ENCODE results near the gene SAMD7.

Gene SAMD7

DNA sequence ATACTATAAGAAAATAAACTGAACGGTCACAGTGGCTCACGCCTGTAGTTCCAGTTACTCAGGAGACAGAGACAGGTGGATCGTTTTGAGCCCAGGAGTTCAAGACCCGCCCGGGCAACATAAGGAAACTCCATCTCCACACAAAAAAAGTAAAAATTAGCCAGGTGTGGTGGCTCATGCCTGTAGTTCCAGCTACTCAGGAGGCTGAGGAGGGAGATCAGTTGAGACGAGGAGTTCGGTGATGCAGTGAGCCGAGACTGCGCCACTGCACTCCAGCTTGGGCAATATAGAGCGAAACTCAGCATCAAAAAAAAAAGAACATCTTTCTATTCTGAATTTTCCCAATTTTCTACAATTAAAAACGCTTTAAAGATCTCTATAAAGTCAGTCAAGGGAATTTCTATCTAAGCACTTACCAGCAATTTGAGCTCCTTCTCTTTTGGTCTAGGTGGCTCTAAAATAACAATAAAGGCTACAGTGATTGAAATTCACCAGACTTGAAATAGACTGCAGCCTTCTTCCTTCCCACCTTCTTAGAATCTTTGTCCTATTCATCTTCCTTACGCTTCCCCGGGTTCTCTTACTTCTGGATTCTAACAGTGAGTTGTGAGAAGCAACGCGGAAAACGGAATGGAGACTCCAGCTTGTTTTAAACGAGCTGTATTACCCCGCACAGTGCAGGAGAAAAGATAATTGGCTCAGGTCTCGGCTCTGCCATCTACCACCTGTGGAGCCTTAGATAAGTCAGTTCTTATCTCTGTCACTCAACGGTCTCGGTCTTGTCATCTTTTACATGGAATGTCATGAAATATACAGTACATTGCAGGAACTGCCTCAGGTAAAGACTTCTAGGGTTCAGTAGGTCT lies 54.4 kb downstream of the SAMD7 start:
- Histone ChIP-seq H3K27me3 (ENCODE audit: control insufficient read depth, insufficient read depth, low read length, poor library complexity, severe bottlenecking) (no peaks in the 10 kb centered on the region), H3K9me3 (ENCODE audit: control insufficient read depth, low read length) (no peaks in the 10 kb centered on the region), H3K4me3 (ENCODE audit: insufficient read depth, low read depth, low read length) (peak overlapping the region; percentile 64), H3K27ac (ENCODE audit: insufficient read depth, low read depth, low read length, poor library complexity, severe bottlenecking) (peak overlapping the region; percentile 79), H3K4me1 (ENCODE audit: control insufficient read depth, insufficient read depth, low read length) (peaks cover 12% of the 10 kb centered on the region), H3K36me3 (ENCODE audit: control insufficient read depth, insufficient read depth, low read length) (no peaks in the 10 kb centered on the region)
- 59 to 61% methylated on average over 21 of the region's 21 CpGs for WGBS, 2 experiments

DNA sequence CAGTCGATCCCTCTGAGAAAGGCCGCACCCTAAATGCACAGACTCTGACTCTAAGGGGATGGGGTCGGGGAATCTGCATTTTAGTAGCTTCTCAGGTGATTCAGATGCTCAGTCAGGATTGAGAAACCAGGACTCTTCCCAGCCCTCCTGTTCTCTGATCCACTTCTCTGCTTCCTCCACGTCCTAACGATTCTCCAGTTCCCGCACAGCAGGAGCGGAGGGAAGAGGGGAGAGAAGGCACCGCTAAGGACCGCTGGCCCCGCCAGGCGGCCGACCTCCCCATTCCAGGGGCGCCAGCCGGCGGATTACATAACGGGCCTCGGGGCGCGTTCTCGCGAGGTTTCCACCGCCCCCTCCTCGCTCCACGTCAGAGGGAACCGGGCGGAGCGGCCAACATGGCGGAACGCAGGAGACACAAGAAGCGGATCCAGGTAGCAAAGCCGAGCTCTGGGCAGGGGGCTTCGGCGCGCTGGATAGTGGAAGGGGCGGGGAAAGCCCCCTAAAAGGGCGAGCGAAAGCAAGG lies 55.1 kb downstream of the SAMD7 start, which contains the start of gene SEC62:
Gene SEC62 (plus strand): TSS at position 380 of the 523 bp plus-strand sequence. CDS start 16 bp downstream, at position 396.
- Histone ChIP-seq H3K27ac (ENCODE audit: insufficient read depth, low read depth, low read length, poor library complexity, severe bottlenecking) (peak within 1 kb of the TSS; percentile 79), H3K9me3 (ENCODE audit: control insufficient read depth, low read length) (no peaks in the 10 kb centered on the region), H3K27me3 (ENCODE audit: control insufficient read depth, insufficient read depth, low read length, poor library complexity, severe bottlenecking) (no peaks in the 10 kb centered on the region), H3K4me3 (ENCODE audit: insufficient read depth, low read depth, low read length) (peak within 1 kb of the TSS; percentile 64), H3K36me3 (ENCODE audit: control insufficient read depth, insufficient read depth, low read length) (no peaks in the 10 kb centered on the region), H3K4me1 (ENCODE audit: control insufficient read depth, insufficient read depth, low read length) (peaks cover 12% of the 10 kb centered on the region)
- 1 to 2% methylated on average over 37 of the region's 37 CpGs for WGBS, 2 experiments

DNA sequence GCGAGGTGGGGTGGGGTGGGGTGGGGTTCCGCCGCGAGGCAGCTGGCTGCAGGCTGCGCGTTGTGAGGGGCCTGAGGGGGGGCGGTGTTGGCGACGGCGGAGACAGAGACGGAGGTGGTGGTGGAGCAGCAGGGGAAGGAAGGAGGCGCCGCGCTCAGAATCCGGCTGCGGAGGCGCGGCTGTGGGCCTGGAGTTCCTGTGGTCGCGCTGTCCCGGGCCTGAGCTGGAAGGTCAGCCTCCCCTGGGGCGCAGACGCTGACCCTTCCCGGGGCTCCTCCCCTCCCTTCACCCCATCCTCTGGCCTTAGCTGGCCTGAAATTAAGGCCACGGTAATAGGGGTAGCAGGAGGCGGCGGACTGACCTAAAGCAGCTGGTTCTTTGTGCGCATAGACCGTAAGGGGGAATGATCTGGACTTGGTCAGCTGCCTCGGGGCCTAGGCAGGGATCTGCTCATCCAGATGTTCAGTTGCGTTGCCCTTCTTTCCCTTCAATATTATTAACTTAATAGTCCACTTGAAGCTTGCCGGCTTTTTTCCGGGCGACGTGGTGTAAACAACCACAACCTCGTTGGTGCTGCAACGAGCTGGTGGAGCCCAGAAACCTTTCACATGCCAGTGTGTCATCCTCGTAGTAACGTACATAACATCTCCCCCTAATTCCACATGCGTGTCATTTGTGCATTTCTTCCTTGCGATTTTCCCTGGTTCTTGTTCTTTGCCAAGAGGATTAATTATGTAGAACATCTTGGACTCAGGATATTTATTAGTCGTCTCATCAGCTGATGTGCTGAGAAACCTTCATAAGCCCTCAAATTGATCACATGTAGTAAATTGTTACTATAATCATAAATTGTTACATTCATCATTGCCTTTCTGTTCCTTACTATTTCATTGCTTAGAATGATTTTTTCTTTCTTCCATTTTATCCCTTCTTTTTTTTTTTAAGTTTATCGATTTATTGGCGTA lies 55.9 kb downstream of the SAMD7 start:
- Histone ChIP-seq H3K36me3 (ENCODE audit: control insufficient read depth, insufficient read depth, low read length) (no peaks in the 10 kb centered on the region), H3K27me3 (ENCODE audit: control insufficient read depth, insufficient read depth, low read length, poor library complexity, severe bottlenecking) (no peaks in the 10 kb centered on the region), H3K4me1 (ENCODE audit: control insufficient read depth, insufficient read depth, low read length) (peaks cover 12% of the 10 kb centered on the region), H3K27ac (ENCODE audit: insufficient read depth, low read depth, low read length, poor library complexity, severe bottlenecking) (peak overlapping the region; percentile 79), H3K9me3 (ENCODE audit: control insufficient read depth, low read length) (no peaks in the 10 kb centered on the region), H3K4me3 (ENCODE audit: insufficient read depth, low read depth, low read length) (peak overlapping the region; percentile 64)
- 4 to 6% methylated on average over 40 to 43 of the region's 44 CpGs for WGBS, 2 experiments

DNA sequence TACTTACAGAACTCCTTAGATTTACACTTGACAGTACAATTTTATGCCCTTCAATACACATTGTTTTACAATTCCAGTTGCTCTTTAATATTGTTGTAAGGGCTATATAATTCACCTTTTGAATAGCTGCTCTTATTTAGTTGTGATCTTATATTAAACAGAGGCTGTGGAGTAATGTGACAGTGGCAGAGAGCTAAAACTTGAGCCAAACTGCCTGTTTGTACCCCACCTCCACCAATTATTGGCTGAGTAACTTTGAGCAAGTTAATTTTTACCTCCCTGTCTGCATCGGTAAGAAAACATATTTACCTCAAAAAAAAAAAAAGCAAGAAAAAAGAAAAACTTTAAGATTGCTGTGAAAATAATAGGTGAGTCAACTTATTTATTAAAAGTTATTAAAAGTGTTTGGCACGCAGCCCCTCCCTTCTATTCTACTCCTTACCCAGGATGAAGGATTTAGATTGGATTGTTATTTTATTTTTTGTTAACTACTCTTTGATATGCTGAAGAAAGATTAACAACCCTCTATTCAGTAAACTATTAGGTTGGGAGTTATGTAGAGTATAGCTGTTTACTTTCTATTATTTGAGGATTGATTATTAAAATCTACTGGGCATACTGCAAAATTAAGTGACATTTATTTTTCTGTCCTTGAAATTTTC lies 57.0 kb downstream of the SAMD7 start:
- H3K9me3 ChIP-seq (ENCODE audit: control insufficient read depth, low read length): no peaks in the 10 kb centered on the region
- no peaks in the 10 kb centered on the region for H3K27me3 ChIP-seq (ENCODE audit: control insufficient read depth, insufficient read depth, low read length, poor library complexity, severe bottlenecking)
- H3K36me3 ChIP-seq (ENCODE audit: control insufficient read depth, insufficient read depth, low read length): no peaks in the 10 kb centered on the region
- no peak overlapping the region for H3K27ac ChIP-seq (ENCODE audit: insufficient read depth, low read depth, low read length, poor library complexity, severe bottlenecking)
- peaks cover 12% of the 10 kb centered on the region for H3K4me1 ChIP-seq (ENCODE audit: control insufficient read depth, insufficient read depth, low read length)
- peak overlapping the region; percentile 64 for H3K4me3 ChIP-seq (ENCODE audit: insufficient read depth, low read depth, low read length)
- WGBS, 2 experiments: no CpG with 5 or more reads among the region's 2 CpGs

DNA sequence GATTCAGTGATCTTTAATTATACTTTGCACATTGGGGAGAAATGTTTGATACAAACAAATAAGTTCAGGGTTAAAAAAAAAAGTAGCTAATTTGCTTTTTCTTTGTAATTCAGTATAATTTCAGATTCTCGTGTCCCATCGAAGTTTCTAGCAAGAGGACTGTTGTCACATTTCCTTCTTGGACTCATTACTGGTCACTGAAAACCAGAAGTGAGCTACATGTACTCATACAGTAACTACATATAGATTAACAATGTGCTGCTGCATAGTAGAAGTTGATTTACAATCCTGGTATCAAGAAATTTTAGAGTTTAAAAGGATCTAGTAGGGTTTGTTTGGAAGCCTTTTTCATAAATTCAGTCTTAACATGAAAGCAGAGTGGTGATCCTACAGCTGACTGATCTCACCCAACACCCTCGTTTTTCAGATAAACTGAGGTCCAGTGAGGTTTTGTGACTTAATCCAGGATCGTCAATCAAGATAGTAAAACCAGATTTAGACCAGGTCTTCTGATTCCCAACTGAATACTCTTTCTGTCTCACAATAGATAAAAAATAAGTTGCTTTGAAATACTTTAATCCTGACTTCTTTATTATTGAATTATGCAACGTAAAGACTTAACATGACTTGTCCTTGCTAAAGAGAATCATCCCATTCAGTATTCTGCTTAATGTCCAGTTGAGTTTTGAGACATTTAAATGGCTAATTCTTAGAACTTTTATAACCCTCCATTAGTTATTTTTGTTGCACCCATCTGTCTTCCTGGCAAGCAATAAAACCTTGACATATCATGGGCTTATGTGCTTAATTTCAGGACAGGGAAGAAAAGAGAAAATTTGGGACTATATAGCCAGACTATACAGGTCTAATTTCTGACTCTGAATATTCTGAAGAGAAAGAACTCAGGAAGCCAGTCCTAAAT lies 58.1 kb downstream of the SAMD7 start:
- H3K4me3 ChIP-seq (ENCODE audit: insufficient read depth, low read depth, low read length): no peak overlapping the region

DNA sequence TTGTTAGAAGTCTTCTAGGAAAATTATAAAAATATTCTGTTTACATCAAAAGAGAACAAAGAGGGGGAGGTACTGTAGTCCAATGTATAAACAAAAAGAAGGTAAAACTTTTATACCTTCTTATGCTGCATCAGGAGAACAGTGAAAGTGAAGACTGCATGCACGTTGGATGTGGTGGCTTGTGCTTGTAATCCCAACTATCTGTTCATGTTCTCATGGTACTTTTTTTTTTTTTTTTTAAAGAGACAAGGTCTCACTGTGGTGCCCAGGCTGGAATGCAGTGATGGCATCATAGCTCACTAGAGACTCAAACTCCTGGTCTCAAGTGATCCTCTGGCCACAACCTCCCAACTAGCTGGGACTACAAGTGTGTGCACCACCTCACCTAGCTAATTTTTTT lies 59.5 kb downstream of the SAMD7 start:
- no peak overlapping the region for H3K27ac ChIP-seq (ENCODE audit: insufficient read depth, low read depth, low read length, poor library complexity, severe bottlenecking)
- no peaks in the 10 kb centered on the region for H3K36me3 ChIP-seq (ENCODE audit: control insufficient read depth, insufficient read depth, low read length)
- peaks cover 12% of the 10 kb centered on the region for H3K4me1 ChIP-seq (ENCODE audit: control insufficient read depth, insufficient read depth, low read length)
- H3K9me3 ChIP-seq (ENCODE audit: control insufficient read depth, low read length): no peaks in the 10 kb centered on the region
- H3K27me3 ChIP-seq (ENCODE audit: control insufficient read depth, insufficient read depth, low read length, poor library complexity, severe bottlenecking): no peaks in the 10 kb centered on the region
- WGBS, 2 experiments: 86 to 90% methylated on average over 1 of the region's 1 CpG
- H3K4me3 ChIP-seq (ENCODE audit: insufficient read depth, low read depth, low read length): no peak overlapping the region

More for the DNA sequence above, 58.1 kb downstream of the SAMD7 start:
- Histone ChIP-seq H3K4me1 (ENCODE audit: control insufficient read depth, insufficient read depth, low read length) (peaks cover 12% of the 10 kb centered on the region), H3K27ac (ENCODE audit: insufficient read depth, low read depth, low read length, poor library complexity, severe bottlenecking) (no peak overlapping the region), H3K27me3 (ENCODE audit: control insufficient read depth, insufficient read depth, low read length, poor library complexity, severe bottlenecking) (no peaks in the 10 kb centered on the region), H3K9me3 (ENCODE audit: control insufficient read depth, low read length) (no peaks in the 10 kb centered on the region), H3K36me3 (ENCODE audit: control insufficient read depth, insufficient read depth, low read length) (no peaks in the 10 kb centered on the region)
- WGBS, 2 experiments: 93% methylated on average over 5 of the region's 5 CpGs

DNA sequence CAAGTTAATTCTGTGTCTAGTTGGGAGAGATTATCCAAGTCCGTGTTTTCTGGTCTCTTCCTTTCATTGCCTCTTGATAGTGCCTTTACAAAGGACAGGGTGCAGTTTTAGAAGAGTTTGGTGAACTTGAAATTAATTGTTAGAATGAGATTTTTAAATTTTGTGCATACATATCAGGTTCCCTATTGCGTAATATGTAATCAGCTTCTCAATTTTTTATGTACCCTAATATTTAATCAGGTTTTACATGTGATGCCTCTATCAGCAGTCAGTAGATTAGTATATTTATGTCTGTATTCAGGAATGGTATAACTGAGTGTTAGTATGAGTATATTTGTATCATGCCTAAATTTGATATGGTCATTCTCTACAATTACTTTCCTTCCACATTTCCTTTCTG lies 60.1 kb downstream of the SAMD7 start:
- H3K4me1 ChIP-seq (ENCODE audit: control insufficient read depth, insufficient read depth, low read length): peaks cover 12% of the 10 kb centered on the region
- WGBS, 2 experiments: 0 to 40% methylated on average over 1 to 2 of the region's 2 CpGs
- H3K9me3 ChIP-seq (ENCODE audit: control insufficient read depth, low read length): no peaks in the 10 kb centered on the region
- H3K36me3 ChIP-seq (ENCODE audit: control insufficient read depth, insufficient read depth, low read length): no peaks in the 10 kb centered on the region
- H3K4me3 ChIP-seq (ENCODE audit: insufficient read depth, low read depth, low read length): no peak overlapping the region
- H3K27me3 ChIP-seq (ENCODE audit: control insufficient read depth, insufficient read depth, low read length, poor library complexity, severe bottlenecking): no peaks in the 10 kb centered on the region
- no peak overlapping the region for H3K27ac ChIP-seq (ENCODE audit: insufficient read depth, low read depth, low read length, poor library complexity, severe bottlenecking)

DNA sequence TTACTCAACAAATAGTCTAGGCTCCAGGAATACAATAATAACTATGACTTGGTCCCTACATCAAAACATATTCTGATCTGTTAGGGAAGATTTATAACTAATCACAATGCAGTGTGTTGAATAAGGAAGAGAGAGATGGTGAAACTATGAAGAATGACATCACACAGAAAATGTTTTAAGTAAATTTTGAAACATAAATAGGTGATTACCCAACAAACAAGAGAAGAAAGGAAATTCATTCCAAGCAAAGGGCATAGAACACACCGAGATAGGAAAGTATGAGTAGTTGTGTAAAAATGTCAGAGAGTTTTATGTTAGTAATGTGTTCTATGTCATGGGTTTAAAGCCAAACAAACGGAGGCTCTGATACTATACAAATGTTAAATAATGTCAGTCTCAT lies 68.7 kb downstream of the SAMD7 start:
- no peak overlapping the region for H3K4me3 ChIP-seq (ENCODE audit: insufficient read depth, low read depth, low read length)
- H3K27ac ChIP-seq (ENCODE audit: insufficient read depth, low read depth, low read length, poor library complexity, severe bottlenecking): no peak overlapping the region
- 100% methylated on average over 1 of the region's 2 CpGs for WGBS, 2 experiments
- H3K4me1 ChIP-seq (ENCODE audit: control insufficient read depth, insufficient read depth, low read length): no peaks in the 10 kb centered on the region
- peaks cover 29% of the 10 kb centered on the region for H3K36me3 ChIP-seq (ENCODE audit: control insufficient read depth, insufficient read depth, low read length)
- no peaks in the 10 kb centered on the region for H3K27me3 ChIP-seq (ENCODE audit: control insufficient read depth, insufficient read depth, low read length, poor library complexity, severe bottlenecking)
- H3K9me3 ChIP-seq (ENCODE audit: control insufficient read depth, low read length): no peaks in the 10 kb centered on the region

DNA sequence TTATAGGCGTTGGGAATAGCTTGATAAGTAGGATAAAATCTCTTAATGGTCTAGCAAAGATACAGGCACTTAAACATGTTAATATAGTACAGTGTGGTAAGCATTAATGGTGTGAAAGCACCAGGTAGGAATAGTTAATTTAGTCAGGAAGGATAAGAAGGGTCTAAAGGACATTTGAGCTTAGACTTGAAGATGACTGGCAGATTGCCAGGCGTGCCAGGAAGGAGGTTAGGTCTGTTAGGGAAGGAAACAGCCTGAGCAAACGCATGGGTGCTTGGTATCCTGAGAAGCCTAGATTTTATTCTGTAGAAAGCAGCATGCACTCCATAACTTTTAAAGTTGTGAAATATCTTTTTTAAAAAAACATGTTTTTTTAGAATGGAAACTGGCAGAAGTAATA lies 72.9 kb downstream of the SAMD7 start:
- no peaks in the 10 kb centered on the region for H3K4me1 ChIP-seq (ENCODE audit: control insufficient read depth, insufficient read depth, low read length)
- no peaks in the 10 kb centered on the region for H3K27me3 ChIP-seq (ENCODE audit: control insufficient read depth, insufficient read depth, low read length, poor library complexity, severe bottlenecking)
- no peaks in the 10 kb centered on the region for H3K9me3 ChIP-seq (ENCODE audit: control insufficient read depth, low read length)
- H3K36me3 ChIP-seq (ENCODE audit: control insufficient read depth, insufficient read depth, low read length): peaks cover 35% of the 10 kb centered on the region
- WGBS, 2 experiments: 90 to 97% methylated on average over 3 of the region's 3 CpGs
- no peak overlapping the region for H3K27ac ChIP-seq (ENCODE audit: insufficient read depth, low read depth, low read length, poor library complexity, severe bottlenecking)
- no peak overlapping the region for H3K4me3 ChIP-seq (ENCODE audit: insufficient read depth, low read depth, low read length)

Data from ectodermal cell (in vitro differentiated cells).